Uterus (tissue), 2 donors: ENCODE results near the gene NCSTN.

Source experiments
- POLR2A ChIP-seq, 2 donors: fragments of 450-650 bp; IDR thresholded peaks; one replicate each; pipeline ENCODE4 v1.6.1; 2016; ENCODE audit warnings: antibody characterized with exemption in 2 of 2, mild to moderate bottlenecking in 1 of 2, moderate library complexity in 1 of 2
- TF ChIP-seq, protein P1 (sequence below), 4 experiments: fragments of 200-600 bp in 2 of 4; fragments of 450-650 bp in 2 of 4; sonication (generic) in 2 of 4; IDR thresholded peaks; one replicate each; pipeline ENCODE4 v1.5.1; 2016 to 2019; ENCODE audit warnings: antibody characterized with exemption in 4 of 4, mild to moderate bottlenecking in 2 of 4, moderate library complexity in 1 of 4

DNA sequence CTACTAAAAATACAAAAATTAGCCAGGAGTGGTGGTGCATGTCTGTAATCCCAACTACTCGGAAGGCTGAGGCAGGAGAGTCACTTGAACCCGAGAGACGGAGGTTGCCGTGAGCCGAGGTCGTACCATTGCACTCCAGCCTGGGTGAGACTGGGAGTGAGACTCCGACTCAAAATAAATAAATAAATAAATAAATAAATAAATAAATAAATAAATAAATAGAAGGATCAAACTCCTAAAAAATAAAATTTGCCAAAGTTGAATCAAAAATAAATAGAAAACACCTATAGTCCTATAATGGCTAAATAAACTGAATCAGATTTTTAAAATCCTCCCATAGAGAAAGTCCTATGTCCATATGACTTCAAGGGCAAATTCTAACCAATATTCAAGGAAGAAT is 43.0 kb upstream of the NCSTN start:
- TF ChIP-seq, protein P1, sequence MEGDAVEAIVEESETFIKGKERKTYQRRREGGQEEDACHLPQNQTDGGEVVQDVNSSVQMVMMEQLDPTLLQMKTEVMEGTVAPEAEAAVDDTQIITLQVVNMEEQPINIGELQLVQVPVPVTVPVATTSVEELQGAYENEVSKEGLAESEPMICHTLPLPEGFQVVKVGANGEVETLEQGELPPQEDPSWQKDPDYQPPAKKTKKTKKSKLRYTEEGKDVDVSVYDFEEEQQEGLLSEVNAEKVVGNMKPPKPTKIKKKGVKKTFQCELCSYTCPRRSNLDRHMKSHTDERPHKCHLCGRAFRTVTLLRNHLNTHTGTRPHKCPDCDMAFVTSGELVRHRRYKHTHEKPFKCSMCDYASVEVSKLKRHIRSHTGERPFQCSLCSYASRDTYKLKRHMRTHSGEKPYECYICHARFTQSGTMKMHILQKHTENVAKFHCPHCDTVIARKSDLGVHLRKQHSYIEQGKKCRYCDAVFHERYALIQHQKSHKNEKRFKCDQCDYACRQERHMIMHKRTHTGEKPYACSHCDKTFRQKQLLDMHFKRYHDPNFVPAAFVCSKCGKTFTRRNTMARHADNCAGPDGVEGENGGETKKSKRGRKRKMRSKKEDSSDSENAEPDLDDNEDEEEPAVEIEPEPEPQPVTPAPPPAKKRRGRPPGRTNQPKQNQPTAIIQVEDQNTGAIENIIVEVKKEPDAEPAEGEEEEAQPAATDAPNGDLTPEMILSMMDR (IDR thresholded peaks at IDR 0.05): no peak
- TF ChIP-seq POLR2A (IDR thresholded peaks at IDR 0.05): no peak
